ENCODE measurements around the gene CTIF. TPM values are rescaled to one million over a fixed set of nuclear protein-coding genes. Genes with fewer than 3 reads are reported as not detected.

The CTIF gene
- total RNA-seq, 2 donors from 2014 or later = 30.6 to 61.2 TPM

- TF ChIP-seq CTCF (IDR thresholded peaks at IDR 0.05) = no peak
- H3K4me3 ChIP-seq = no peak overlapping the region
- no peaks in the 10 kb centered on the region for H3K27me3 ChIP-seq
- no peaks in the 10 kb centered on the region for H3K9me3 ChIP-seq
- DNase-seq (ENCODE audit: low spot score) = no peak
- H3K4me1 ChIP-seq = peaks cover 0 to 34% of the 10 kb centered on the region in 2 donors
- H3K36me3 ChIP-seq = no peaks in the 10 kb centered on the region
- no peak overlapping the region for H3K27ac ChIP-seq
Measured at GRCh38 chr18:48569139-48569914, 30.5 kb downstream of the CTIF start.

GRCh38 chr18:48569915-48570264 lies 31.1 kb downstream of the CTIF start:
- no peak overlapping the region for H3K4me3 ChIP-seq
- TF ChIP-seq CTCF (IDR thresholded peaks at IDR 0.05) = no peak
- DNase-seq (ENCODE audit: low spot score) = no peak
- peaks cover 0 to 33% of the 10 kb centered on the region in 2 donors for H3K4me1 ChIP-seq
- H3K9me3 ChIP-seq = no peaks in the 10 kb centered on the region
- no peak overlapping the region for H3K27ac ChIP-seq
- H3K36me3 ChIP-seq = no peaks in the 10 kb centered on the region
- no peaks in the 10 kb centered on the region for H3K27me3 ChIP-seq

- Histone ChIP-seq H3K4me1 (peaks cover 0 to 30% of the 10 kb centered on the region in 2 donors), H3K4me3 (no peak overlapping the region)
- TF ChIP-seq CTCF (IDR thresholded peaks at IDR 0.05) = no peak
Measured at GRCh38 chr18:48570313-48570712, 31.5 kb downstream of the CTIF start.

DNA sequence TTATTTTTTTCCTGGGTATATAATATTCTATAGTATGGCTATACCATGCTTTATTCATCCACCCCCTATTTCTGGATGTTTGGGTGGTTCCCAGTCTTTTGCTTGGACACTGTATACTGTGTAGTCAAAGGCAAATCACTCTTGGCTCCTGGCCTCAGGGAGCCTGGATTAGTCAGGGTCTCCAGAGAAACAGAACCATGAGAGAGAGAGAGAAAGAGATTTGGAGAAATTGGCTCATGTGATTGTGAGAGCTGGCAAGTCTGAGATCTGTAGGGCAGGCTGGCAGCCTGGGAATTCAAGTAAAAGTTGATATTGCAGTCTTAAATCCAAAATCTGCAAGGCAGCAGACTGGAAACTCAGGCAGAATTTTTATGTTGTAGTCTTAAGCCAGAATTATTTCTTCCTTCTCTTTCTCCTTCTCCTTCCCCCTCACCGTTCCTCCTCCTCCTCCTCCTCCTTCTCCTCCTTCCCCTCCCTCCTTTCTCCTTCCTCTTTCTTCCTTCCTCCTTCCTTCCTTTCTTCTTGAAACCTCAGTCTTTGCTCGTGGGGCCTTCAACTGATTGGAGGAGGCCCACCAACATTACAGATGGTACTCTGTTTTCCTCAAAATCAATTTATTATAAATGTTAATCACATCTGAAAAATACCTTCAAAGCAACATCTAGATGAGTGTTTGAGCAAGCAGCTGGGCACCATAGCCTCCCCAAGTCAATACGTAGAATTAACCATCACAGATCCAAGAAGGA lies 33.0 kb downstream of the CTIF start:
- H3K9me3 ChIP-seq = no peaks in the 10 kb centered on the region
- H3K4me1 ChIP-seq = peaks cover 0 to 24% of the 10 kb centered on the region in 2 donors
- no peak overlapping the region for H3K4me3 ChIP-seq
- DNase-seq (ENCODE audit: low spot score) = no peak
- no peak overlapping the region for H3K27ac ChIP-seq
- TF ChIP-seq CTCF (IDR thresholded peaks at IDR 0.05) = no peak
- H3K27me3 ChIP-seq = no peaks in the 10 kb centered on the region
- peaks cover 10% of the 10 kb centered on the region for H3K36me3 ChIP-seq

More at GRCh38 chr18:48570313-48570712, 31.5 kb downstream of the CTIF start:
- peaks cover 1% of the 10 kb centered on the region for H3K36me3 ChIP-seq
- H3K9me3 ChIP-seq = no peaks in the 10 kb centered on the region
- H3K27me3 ChIP-seq = no peaks in the 10 kb centered on the region
- no peak for DNase-seq (ENCODE audit: low spot score)
- H3K27ac ChIP-seq = no peak overlapping the region

DNA sequence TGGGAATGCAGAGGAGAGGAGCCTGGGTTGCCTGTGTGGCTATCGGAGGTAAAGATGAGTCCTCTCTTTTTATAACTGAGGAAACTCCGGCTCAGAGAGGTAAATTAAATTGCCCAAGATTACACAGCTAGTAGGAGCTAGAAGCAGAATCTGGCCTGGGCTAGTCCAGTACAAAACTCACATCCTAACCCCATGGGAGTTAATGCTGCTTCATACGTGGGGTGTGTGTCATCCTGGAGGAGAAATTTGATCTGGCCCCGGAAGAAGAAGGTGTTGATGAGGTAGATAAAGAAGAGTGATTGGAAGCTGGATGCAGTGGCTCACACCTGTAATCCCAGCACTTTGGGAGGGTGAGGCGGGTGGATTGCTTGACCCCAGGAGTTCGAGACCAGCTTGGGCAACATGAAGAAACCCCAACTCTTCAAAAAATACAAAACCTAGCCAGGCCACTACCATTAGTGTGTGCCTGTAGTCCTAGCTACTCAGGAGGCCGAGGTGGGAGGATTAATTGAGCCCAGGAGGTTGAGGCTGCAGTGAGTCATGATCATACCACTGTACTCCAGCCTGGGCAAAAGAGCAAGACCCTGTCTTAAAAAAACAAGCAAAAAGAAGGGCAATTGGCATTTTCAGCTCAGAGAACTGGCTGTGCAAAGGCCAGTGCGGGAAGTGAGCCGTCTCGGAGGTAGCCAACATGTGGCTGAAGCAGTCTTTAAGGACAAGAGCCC lies 33.7 kb downstream of the CTIF start:
- Histone ChIP-seq H3K27me3 (no peaks in the 10 kb centered on the region), H3K27ac (no peak overlapping the region), H3K9me3 (no peaks in the 10 kb centered on the region), H3K4me3 (no peak overlapping the region), H3K36me3 (peaks cover 10% of the 10 kb centered on the region), H3K4me1 (peaks cover 0 to 24% of the 10 kb centered on the region in 2 donors)
- no peak for TF ChIP-seq CTCF (IDR thresholded peaks at IDR 0.05)
- DNase-seq (ENCODE audit: low spot score) = no peak

All from right atrium auricular region (tissue), 2 donors.